Epithelial cell of proximal tubule (primary cell): ENCODE data around the gene DTNA. TPM values are rescaled to one million over a fixed set of nuclear protein-coding genes. Genes with fewer than 3 reads are reported as not detected.

Experiments used
- DNase-seq: peaks from one replicate; pipeline ENCODE4 v3.0.0-alpha.2; 2011; ENCODE audit warnings: low read depth
- H3K4me3 ChIP-seq: 2 replicates; pipeline ENCODE4 v1.5.1; 2011; ENCODE audit warnings: low read depth, mild to moderate bottlenecking, low read length
- CTCF ChIP-seq: conservative IDR thresholded peaks from 2 replicates; pipeline ENCODE4 v1.5.1; 2012; ENCODE audit warnings: low read depth, mild to moderate bottlenecking, low read length
- total RNA-seq: library from RNA; depleted of rRNA; stranded (reverse); fragments of >200 nt; gene quantifications from 2 replicates; pipeline ENCODE4 v1.2.3, GENCODE V29; 2015

Gene DTNA
- total RNA-seq, 1 donor from 2014 or later = 15.2 TPM

- no peak overlapping the region for H3K4me3 ChIP-seq
- DNase-seq = no peak
- TF ChIP-seq CTCF = no peak
These were observed 93.8 kb downstream of the DTNA start for GRCh38 chr18:34803877-34804400.

GRCh38 chr18:34805103-34805877 is 95.2 kb downstream of the DTNA start:
- TF ChIP-seq CTCF = no peak
- no peak overlapping the region for H3K4me3 ChIP-seq
- DNase-seq = no peak

- TF ChIP-seq CTCF = no peak
- DNase-seq = no peak
- no peak overlapping the region for H3K4me3 ChIP-seq
These were observed 95.8 kb downstream of the DTNA start for GRCh38 chr18:34805878-34806351.

GRCh38 chr18:34806527-34806926 is 96.4 kb downstream of the DTNA start:
- no peak overlapping the region for H3K4me3 ChIP-seq
- TF ChIP-seq CTCF = no peak
- DNase-seq = no peak

GRCh38 chr18:34807106-34807796 is 97.2 kb downstream of the DTNA start:
- no peak for TF ChIP-seq CTCF
- DNase-seq = no peak

GRCh38 chr18:34808389-34808788 is 98.3 kb downstream of the DTNA start:
- TF ChIP-seq CTCF = no peak
- no peak for DNase-seq
- no peak overlapping the region for H3K4me3 ChIP-seq

More at GRCh38 chr18:34807106-34807796, 97.2 kb downstream of the DTNA start:
- no peak overlapping the region for H3K4me3 ChIP-seq
